Transverse colon (tissue), 4 donors: Measurements from ENCODE around the gene DHRS9. TPM values are rescaled to one million over a fixed set of nuclear protein-coding genes. Genes with fewer than 3 reads are reported as not detected.

Experiments used
- DNase-seq: peaks from one replicate; pipeline ENCODE4 v3.0.0-alpha.2; 2019
- H3K27ac ChIP-seq, 4 donors: fragments of 200-600 bp; sonication (generic); 2 replicates each; pipeline ENCODE4 v1.5.1; 2016 to 2018; ENCODE audit warnings: inconsistent platforms in 4 of 4
- H3K27me3 ChIP-seq: fragments of 200-600 bp; sonication (generic); 2 replicates; pipeline ENCODE4 v1.5.1; 2017; ENCODE audit warnings: inconsistent platforms
- H3K36me3 ChIP-seq, 4 donors: fragments of 200-600 bp; sonication (generic); 2 replicates each; pipeline ENCODE4 v1.5.1; 2017 to 2019; ENCODE audit warnings: inconsistent platforms in 4 of 4
- H3K4me1 ChIP-seq, 4 donors: fragments of 200-600 bp; sonication (generic); 2 replicates each; pipeline ENCODE4 v1.5.1; 2017 to 2020; ENCODE audit warnings: inconsistent platforms in 4 of 4
- H3K4me3 ChIP-seq, 4 donors: fragments of 200-600 bp; sonication (generic); 1 replicate in 1 of 4; 2 replicates in 3 of 4; pipeline versions ENCODE4 v1.5.1 to v1.6.1; 2017 to 2019; ENCODE audit warnings: inconsistent platforms in 4 of 4
- H3K9me3 ChIP-seq, 2 donors: fragments of 200-600 bp; sonication (generic); 2 replicates each; pipeline ENCODE4 v1.5.1; 2017 to 2019; ENCODE audit warnings: inconsistent platforms in 2 of 2
- CTCF ChIP-seq, 5 experiments: fragments of 200-600 bp in 3 of 5; fragments of 450-650 bp in 2 of 5; sonication (generic) in 3 of 5; IDR thresholded peaks; 1 replicate in 2 of 5; 2 replicates in 3 of 5; pipeline ENCODE4 v1.5.1; 2016 to 2017; ENCODE audit warnings: antibody characterized with exemption in 5 of 5, inconsistent platforms in 3 of 5, mild to moderate bottlenecking in 2 of 5, moderate library complexity in 1 of 5
- EP300 ChIP-seq: sonication (generic); formaldehyde crosslinking; IDR thresholded peaks from one replicate; pipeline ENCODE4 v1.6.1; 2017; ENCODE audit warnings: antibody characterized with exemption, low read depth
- POLR2A ChIP-seq: fragments of 450-650 bp; IDR thresholded peaks from one replicate; pipeline ENCODE4 v1.6.1; 2016; ENCODE audit warnings: antibody characterized with exemption, mild to moderate bottlenecking, moderate library complexity
- POLR2AphosphoS5 ChIP-seq, 3 donors: sonication (generic); formaldehyde crosslinking; IDR thresholded peaks; one replicate each; pipeline ENCODE4 v1.6.1; 2016; ENCODE audit warnings: antibody characterized with exemption in 3 of 3
- WGBS, 2 donors: methylation state at CpG; one replicate each; pipeline ENCODE4 v1.1.5; 2018; ENCODE audit warnings: low coverage in 1 of 2; 5-methylcytosine and 5-hydroxymethylcytosine counted together
- in situ Hi-C, 4 donors: fragments of 200-750 bp; cut with MboI; loops; one replicate each; pipeline versions ENCODE4 v1.15.0 to v1.15.1; 2017; ENCODE audit warnings: low sequenced_read_pairs in 3 of 4, low pct_ligation_motif_present in 1 of 4, low pct_unique_long_range_greater_than_20kb in 1 of 4
- intact Hi-C: fragments of 100-400 bp; cut with DNase I; formaldehyde crosslinking; loops from one replicate; pipeline ENCODE4 v1.15.1; 2023; ENCODE audit warnings: low total_unique reads
- total RNA-seq, 4 donors: library from RNA; depleted of rRNA; stranded (reverse); fragments of >200 nt; gene quantifications; one replicate each; pipeline ENCODE4 v1.1.0, GENCODE V29; 2016

DHRS9 gene
- total RNA-seq, 4 donors from 2014 or later, result 20.9 to 257 (median 153) TPM

DNA sequence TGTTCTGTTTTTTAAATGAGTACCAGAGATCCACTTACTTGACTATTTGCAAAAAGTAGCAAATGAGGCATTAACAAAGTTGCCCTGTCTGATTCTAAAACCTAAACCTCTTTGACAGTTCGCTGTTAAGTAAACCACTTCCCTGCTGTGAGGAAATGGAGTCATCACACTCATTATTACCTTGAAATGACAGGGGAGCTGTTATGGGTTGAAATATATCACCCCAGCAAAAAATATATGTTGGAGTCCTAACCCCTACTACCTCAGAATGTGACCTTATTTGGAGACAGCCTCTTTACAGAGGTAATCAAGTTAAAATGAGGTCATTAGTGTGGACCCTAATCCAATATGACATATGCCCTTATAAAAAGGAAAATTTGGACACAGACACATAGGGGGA, 36.1 kb downstream of the DHRS9 start:
- H3K9me3 ChIP-seq, result no peaks in the 10 kb centered on the region
- in situ Hi-C loops (loop anchor here in 1 of 4 donors (10.0 kb wide), 1 partner anchor 141 kb away; no protein-coding TSS in a partner anchor), intact Hi-C loops (no loop called here)
- no peak overlapping the region for H3K27ac ChIP-seq
- H3K27me3 ChIP-seq, result peaks cover 4% of the 10 kb centered on the region
- 58 to 86% methylated on average over 1 of the region's 1 CpG for WGBS, 2 donors
- H3K4me1 ChIP-seq, result peaks cover 0 to 6% (median 0%) of the 10 kb centered on the region in 4 donors
- no peaks in the 10 kb centered on the region for H3K36me3 ChIP-seq
- DNase-seq, result no peak
- no peak overlapping the region for H3K4me3 ChIP-seq
- no peak for TF ChIP-seq CTCF (IDR thresholded peaks at IDR 0.05)
- TF ChIP-seq EP300, result no peak
- TF ChIP-seq POLR2A, result no peak
- TF ChIP-seq POLR2AphosphoS5 (IDR thresholded peaks at IDR 0.05), result no peak

DNA sequence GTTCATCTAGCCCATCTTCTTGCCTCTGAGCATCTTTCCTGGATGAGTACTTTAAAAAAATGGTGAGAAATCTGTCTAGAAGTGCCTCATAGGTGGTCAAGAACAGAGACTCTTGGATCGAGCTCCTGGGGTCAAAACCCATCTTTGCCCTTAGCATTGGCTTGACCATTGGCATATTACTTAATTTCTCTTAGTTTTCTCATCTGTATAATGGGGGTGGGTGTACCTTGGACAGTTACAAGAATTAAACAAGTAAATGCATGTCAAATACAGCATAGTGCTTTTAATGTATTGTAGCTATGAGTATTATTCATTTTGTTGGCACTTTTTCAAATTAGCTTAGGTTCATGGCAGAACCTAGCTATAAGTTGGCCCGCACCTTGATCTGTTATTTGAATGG, 36.8 kb downstream of the DHRS9 start:
- TF ChIP-seq POLR2A (no peak), EP300 (no peak), POLR2AphosphoS5 (IDR thresholded peaks at IDR 0.05) (no peak), CTCF (IDR thresholded peaks at IDR 0.05) (no peak)
- intact Hi-C loops (no loop called here), in situ Hi-C loops (loop anchor here in 1 of 4 donors (10.0 kb wide), 1 partner anchor 141 kb away; no protein-coding TSS in a partner anchor)
- WGBS, 2 donors, result 90 to 96% methylated on average over 2 of the region's 2 CpGs
- Histone ChIP-seq H3K36me3 (no peaks in the 10 kb centered on the region), H3K27ac (no peak overlapping the region), H3K9me3 (no peaks in the 10 kb centered on the region), H3K27me3 (peaks cover 4% of the 10 kb centered on the region), H3K4me1 (peaks cover 0 to 6% (median 0%) of the 10 kb centered on the region in 4 donors), H3K4me3 (no peak overlapping the region)
- no peak for DNase-seq

GRCh38 chr2:169106563-169107545, 37.5 kb downstream of the DHRS9 start:
- H3K27ac ChIP-seq, result no peak overlapping the region

More at GRCh38 chr2:169106563-169107545, 37.5 kb downstream of the DHRS9 start:
- Histone ChIP-seq H3K4me3 (no peak overlapping the region), H3K4me1 (peaks cover 0 to 6% (median 0%) of the 10 kb centered on the region in 4 donors), H3K9me3 (no peaks in the 10 kb centered on the region), H3K36me3 (no peaks in the 10 kb centered on the region), H3K27me3 (peaks cover 4% of the 10 kb centered on the region)
- TF ChIP-seq EP300, result no peak
- no peak for TF ChIP-seq POLR2A
- TF ChIP-seq CTCF (IDR thresholded peaks at IDR 0.05), result no peak
- no peak for TF ChIP-seq POLR2AphosphoS5 (IDR thresholded peaks at IDR 0.05)
- WGBS, 2 donors, result 80 to 86% methylated on average over 6 of the region's 6 CpGs
- DNase-seq, result no peak
- in situ Hi-C loops, result loop anchor here in 1 of 4 donors (10.0 kb wide), 1 partner anchor 142 kb away; no protein-coding TSS in a partner anchor
- intact Hi-C loops, result no loop called here
